K562 (cell line): ENCODE data around the gene IFITM2. TPM values are rescaled to one million over a fixed set of nuclear protein-coding genes. Genes with fewer than 3 reads are reported as not detected.
A peak's percentile ranks its signal among the peaks of the same experiment; 100 is the strongest.

Source experiments
- DMBX1 ChIP-seq: fragments of 250-450 bp; sonication (Bioruptor Pico); IDR thresholded peaks from 2 replicates; pipeline ENCODE4 v1.8.0; 2022; ENCODE audit warnings: inconsistent platforms, mild to moderate bottlenecking, moderate library complexity, borderline replicate concordance
- ELF4 ChIP-seq: fragments of 450-650 bp; formaldehyde crosslinking; IDR thresholded peaks from 2 replicates; pipeline ENCODE4 v1.4.0; 2022; ENCODE audit warnings: missing genetic modification characterization
- FOXJ2 ChIP-seq: fragments of 200-800 bp; sonication (Bioruptor generic); IDR thresholded peaks from 2 replicates; pipeline ENCODE4 v1.6.1; 2016; ENCODE audit warnings: missing genetic modification characterization, missing compliant biosample characterization
- JUND ChIP-seq, 2 experiments: IDR thresholded peaks; 2 replicates in 1 of 2; 3 replicates in 1 of 2; pipeline ENCODE4 v1.6.1; 2011; ENCODE audit warnings: borderline replicate concordance in 2 of 2, low read depth in 2 of 2, low read length in 2 of 2, improper control_type of control experiment in 1 of 2, missing biosample characterization in 1 of 2, missing genetic modification characterization in 1 of 2, missing genetic modification reagents in 1 of 2
- MYBL2 ChIP-seq, 2 experiments: fragments of 450-650 bp in 1 of 2; sonication (generic) in 1 of 2; formaldehyde crosslinking in 1 of 2; IDR thresholded peaks; 2 replicates each; pipeline versions ENCODE4 v1.6.1 to v1.8.1; 2017 to 2022; ENCODE audit warnings: borderline replicate concordance in 1 of 2, inconsistent platforms in 1 of 2, low read depth in 1 of 2, mild to moderate bottlenecking in 1 of 2, missing genetic modification reagents in 1 of 2, moderate library complexity in 1 of 2
- POLR3G ChIP-seq: IDR thresholded peaks from 2 replicates; pipeline ENCODE4 v1.6.1; 2011; ENCODE audit not compliant: insufficient read length, insufficient replicate concordance; ENCODE audit errors: extremely low read depth
- SMAD4 ChIP-seq: fragments of 250-450 bp; sonication (Bioruptor Pico); conservative IDR thresholded peaks from 2 replicates; pipeline ENCODE4 v1.8.0; 2021; ENCODE audit warnings: inconsistent platforms, mild to moderate bottlenecking, moderate library complexity
- ZBTB40 ChIP-seq, 2 experiments: fragments of 450-650 bp in 1 of 2; sonication (generic) in 1 of 2; formaldehyde crosslinking in 1 of 2; IDR thresholded peaks; 2 replicates each; pipeline versions ENCODE4 v1.7.1 to v1.9.0; 2016 to 2022; ENCODE audit warnings: inconsistent platforms in 1 of 2, mild to moderate bottlenecking in 1 of 2, missing genetic modification reagents in 1 of 2
- ZMIZ1 ChIP-seq, 2 experiments: fragments of 150-350 bp in 1 of 2; IDR thresholded peaks; 2 replicates each; pipeline ENCODE4 v1.6.1; 2012 to 2016; ENCODE audit warnings: low read depth in 2 of 2, low read length in 2 of 2, mild to moderate bottlenecking in 1 of 2, moderate library complexity in 1 of 2
- ZNF41 ChIP-seq: fragments of 250-450 bp; sonication (Bioruptor Pico); conservative IDR thresholded peaks from 2 replicates; pipeline ENCODE4 v1.4.0; 2020; ENCODE audit warnings: mild to moderate bottlenecking
- ZNF583 ChIP-seq: fragments of 250-450 bp; sonication (Bioruptor Pico); IDR thresholded peaks from 2 replicates; pipeline ENCODE4 v1.4.0; 2020
- polyA plus RNA-seq, 8 experiments: library from polyadenylated mRNA; depleted of rRNA in 4 of 8; stranded (reverse) in 5 of 8; unstranded in 3 of 8; fragments of >200 nt; fragmentation: Nextera tagmentation in 2 of 8; fragmentation: Illumina TruSeq in 1 of 8; extraction: Ambion mirVana in 2 of 8; extraction: Trizol in 1 of 8; gene quantifications; 2 replicates each; pipeline versions ENCODE4 v1.2.1 to v1.2.3, GENCODE V29; 2011 to 2014; ENCODE audit warnings: inconsistent platforms in 1 of 8, missing spikeins in 1 of 8
- total RNA-seq, 7 experiments: library from RNA; depleted of rRNA in 6 of 7; stranded (reverse); fragments of >200 nt in 6 of 7; fragmentation: Illumina TruSeq in 2 of 7; extraction: Trizol in 2 of 7; gene quantifications; 2 replicates each; pipeline versions ENCODE4 v1.2.1 to v1.2.3, GENCODE V29; 2011 to 2021; ENCODE audit warnings: low replicate concordance in 1 of 7

Gene IFITM2
- total and polyA plus RNA-seq, 9 of the 15 experiments (the other 6 are each of a cell fraction or from before 2014, with no cell fraction given) = 52.8 to 4,872 (median 356) TPM

DNA sequence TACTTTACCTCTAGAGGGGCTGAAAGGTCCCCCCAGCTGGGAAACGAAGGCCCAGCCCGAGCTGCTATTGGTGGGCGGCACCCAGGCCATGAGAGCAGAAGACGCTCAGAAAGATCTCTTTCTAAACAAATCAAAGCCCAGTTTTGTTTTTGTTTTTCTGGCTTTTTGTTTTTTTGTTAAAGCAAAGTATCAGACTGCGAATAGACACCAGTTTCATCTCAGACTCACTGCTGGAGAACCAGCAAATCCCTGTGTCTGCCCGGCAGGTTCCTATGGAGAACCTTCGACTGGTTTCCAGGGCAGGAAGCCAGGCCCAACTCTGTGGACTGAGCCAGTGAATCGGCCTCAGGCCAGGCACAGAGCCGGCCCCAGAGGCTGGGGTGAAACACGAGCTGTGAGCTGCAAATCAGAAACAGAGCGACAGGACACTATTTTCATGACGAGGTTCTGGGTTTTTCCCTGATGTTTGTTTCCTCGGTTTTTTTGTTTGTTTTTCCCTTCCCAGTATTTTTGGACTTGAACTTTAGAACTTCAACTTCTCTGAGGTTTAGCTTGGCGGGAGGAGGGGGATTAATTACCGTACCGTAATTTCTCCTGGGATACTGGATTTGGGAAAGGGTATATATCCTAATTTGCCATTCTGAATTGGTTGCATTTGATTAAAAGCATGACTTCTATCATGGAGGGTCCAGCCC is 45.7 kb downstream of the IFITM2 start (continued):
- TF ChIP-seq ZBTB40 (IDR thresholded peaks at IDR 0.05) (no peak), ZBTB40 (CRISPR knock-in tag; IDR thresholded peaks at IDR 0.05) (no peak), ZNF41 (CRISPR knock-in tag) (0 out of 2 replicates have a peak, but pooled peaks have one; percentile 18), JUND (IDR thresholded peaks at IDR 0.05; ENCODE audit: borderline replicate concordance, low read depth, low read length) (no peak), JUND (tag; IDR thresholded peaks at IDR 0.05; ENCODE audit: borderline replicate concordance, low read depth, low read length) (no peak; the same call in 2 of the 3 replicates), MYBL2 (IDR thresholded peaks at IDR 0.05; ENCODE audit: low read depth) (no peak), MYBL2 (CRISPR knock-in tag; IDR thresholded peaks at IDR 0.05; ENCODE audit: borderline replicate concordance) (no peak), ELF4 (CRISPR knock-in tag) (no peak), POLR3G (no peak), ZNF583 (peak; percentile 56; the same call in 1 of the 2 replicates), DMBX1 (CRISPR knock-in tag) (0 out of 2 replicates have a peak, but pooled peaks have one; percentile 50), FOXJ2 (tag) (0 out of 2 replicates have a peak, but pooled peaks have one; percentile 42), SMAD4 (CRISPR knock-in tag) (peak; percentile 38; the same call in 1 of the 2 replicates), ZMIZ1 (IDR thresholded peaks at IDR 0.05; ENCODE audit: low read depth in 2 of 2, low read length in 2 of 2) (no peak)
